GM20000 (cell line): ENCODE results near the gene COPS2.
"Not testable (repeated sequence)": the region's sequence is repeated elsewhere in the genome, so short reads cannot be mapped to it uniquely, and the experiment has no call there.

Source experiments
- DNase-seq: peaks from one replicate; pipeline ENCODE4 v3.0.0; 2012; ENCODE audit warnings: low spot score
- TF ChIP-seq, protein P1 (sequence below): IDR thresholded peaks from 2 replicates; pipeline ENCODE4 v1.5.1; 2012; ENCODE audit warnings: mild to moderate bottlenecking, control low read depth; ENCODE audit errors: extremely low read depth, missing control alignments

Gene COPS2

DNA sequence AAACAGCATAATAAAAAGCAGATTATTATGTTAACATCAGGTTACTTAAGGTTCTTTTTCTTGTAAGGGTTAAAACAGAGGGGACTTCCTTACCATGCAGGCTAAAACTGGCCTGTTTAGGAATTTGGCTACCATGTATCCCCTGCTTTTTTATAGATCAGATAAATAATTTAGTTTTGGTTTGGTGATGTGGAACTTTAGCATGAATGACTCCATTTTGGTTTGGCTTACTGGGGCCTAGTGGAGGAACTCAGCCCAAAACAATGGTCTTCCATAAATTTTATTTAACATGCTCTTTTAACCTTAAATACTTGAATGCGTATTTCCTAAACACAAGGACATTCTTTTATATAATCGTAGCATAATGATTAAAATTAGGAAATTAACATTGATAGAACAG lies 33.5 kb upstream of the COPS2 start:
- no peak for DNase-seq
- TF ChIP-seq, protein P1, sequence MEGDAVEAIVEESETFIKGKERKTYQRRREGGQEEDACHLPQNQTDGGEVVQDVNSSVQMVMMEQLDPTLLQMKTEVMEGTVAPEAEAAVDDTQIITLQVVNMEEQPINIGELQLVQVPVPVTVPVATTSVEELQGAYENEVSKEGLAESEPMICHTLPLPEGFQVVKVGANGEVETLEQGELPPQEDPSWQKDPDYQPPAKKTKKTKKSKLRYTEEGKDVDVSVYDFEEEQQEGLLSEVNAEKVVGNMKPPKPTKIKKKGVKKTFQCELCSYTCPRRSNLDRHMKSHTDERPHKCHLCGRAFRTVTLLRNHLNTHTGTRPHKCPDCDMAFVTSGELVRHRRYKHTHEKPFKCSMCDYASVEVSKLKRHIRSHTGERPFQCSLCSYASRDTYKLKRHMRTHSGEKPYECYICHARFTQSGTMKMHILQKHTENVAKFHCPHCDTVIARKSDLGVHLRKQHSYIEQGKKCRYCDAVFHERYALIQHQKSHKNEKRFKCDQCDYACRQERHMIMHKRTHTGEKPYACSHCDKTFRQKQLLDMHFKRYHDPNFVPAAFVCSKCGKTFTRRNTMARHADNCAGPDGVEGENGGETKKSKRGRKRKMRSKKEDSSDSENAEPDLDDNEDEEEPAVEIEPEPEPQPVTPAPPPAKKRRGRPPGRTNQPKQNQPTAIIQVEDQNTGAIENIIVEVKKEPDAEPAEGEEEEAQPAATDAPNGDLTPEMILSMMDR = no peak

DNA sequence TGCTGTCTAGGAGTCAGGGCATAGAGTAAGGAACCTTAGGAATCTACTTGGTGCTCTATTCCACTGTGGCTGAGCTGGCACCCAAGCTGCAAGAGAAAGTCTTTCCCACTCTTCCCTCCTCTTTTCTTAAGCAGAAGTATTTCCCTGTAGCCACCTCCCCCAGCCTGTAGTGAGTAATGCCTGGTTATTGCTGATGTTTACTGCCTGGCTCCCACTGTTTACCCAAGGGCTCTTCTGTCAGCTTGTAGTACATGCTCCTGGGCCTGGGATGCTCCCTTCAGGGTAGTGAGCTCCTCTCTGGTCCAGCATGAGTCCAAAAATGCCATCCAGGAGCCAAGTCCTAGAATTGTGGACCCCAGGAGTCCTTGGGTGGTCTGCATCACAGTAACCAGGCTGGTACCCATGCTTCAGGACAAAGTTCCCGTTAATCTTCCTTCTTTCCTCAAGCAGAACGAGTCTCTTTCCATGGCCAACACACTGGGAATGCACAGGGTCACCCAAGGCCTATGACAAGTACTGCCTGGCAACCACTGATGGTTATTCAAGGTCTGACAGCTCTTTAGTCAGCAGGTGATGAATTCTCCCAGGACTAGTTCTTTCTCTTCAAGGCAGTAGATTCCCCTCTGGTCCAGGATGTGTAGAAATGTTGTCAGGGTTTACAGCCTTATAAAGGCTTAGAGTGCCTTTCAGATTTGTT lies 32.3 kb upstream of the COPS2 start:
- DNase-seq = no peak
- TF ChIP-seq, protein P1 = no peak

DNA sequence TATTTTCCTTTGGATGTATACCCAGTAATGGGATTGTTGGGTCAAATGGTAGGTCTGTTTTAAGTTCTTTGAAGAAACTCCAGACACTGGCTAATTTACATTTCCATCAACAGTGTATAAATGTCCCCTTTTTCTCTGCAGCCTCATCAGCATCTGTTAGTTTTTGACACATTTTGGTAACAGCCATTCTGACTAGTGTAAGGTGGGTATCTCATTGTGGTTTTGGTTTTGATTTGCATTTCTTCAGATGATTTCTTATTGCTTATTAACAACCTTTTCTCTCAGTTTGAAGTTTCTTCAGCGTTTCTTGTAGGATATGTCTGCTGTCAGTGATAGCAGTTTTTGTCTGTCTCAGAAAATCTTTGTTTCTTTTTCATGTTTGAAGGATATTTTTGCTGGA lies 30.1 kb upstream of the COPS2 start:
- TF ChIP-seq, protein P1 = no peak
- DNase-seq = no peak

DNA sequence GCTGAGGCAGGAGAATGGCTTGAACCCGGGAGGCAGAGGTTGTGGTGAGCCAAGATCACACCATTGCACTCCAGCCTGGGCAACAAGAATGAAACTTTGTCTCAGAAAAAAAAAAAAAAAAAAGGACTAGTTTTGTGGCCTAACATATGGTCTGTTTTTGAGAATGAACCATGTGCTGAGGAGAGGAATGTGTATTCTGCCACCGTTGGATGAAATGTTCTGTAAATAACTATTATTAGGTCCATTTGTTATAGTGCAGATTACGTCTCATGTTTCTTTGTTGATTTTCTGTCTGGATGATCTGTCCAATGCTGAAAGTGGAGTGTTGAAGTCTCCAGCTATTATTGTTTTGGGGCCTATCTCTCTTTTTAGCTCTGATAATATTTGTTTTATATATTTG lies 28.3 kb upstream of the COPS2 start:
- not testable (repeated sequence) for DNase-seq

DNA sequence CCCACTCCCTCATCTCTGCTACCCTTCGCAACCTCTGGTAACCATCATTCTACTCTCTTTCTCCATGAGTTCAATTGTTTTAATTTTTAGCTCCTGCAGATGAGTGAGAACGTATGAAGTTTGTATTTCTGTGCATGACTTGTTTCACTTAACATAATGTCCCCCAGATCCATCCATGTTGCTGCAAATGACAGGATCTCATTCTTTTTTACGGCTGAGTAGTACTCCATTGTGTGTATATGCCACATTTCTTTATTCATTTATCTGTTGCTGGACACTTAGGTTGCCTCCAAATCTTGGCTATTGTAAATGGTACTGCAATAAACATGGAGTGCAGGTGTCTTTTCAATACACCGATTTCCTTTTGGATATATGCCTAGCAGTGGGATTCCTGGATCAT lies 26.7 kb upstream of the COPS2 start:
- DNase-seq = no peak
- TF ChIP-seq, protein P1 = no peak

DNA sequence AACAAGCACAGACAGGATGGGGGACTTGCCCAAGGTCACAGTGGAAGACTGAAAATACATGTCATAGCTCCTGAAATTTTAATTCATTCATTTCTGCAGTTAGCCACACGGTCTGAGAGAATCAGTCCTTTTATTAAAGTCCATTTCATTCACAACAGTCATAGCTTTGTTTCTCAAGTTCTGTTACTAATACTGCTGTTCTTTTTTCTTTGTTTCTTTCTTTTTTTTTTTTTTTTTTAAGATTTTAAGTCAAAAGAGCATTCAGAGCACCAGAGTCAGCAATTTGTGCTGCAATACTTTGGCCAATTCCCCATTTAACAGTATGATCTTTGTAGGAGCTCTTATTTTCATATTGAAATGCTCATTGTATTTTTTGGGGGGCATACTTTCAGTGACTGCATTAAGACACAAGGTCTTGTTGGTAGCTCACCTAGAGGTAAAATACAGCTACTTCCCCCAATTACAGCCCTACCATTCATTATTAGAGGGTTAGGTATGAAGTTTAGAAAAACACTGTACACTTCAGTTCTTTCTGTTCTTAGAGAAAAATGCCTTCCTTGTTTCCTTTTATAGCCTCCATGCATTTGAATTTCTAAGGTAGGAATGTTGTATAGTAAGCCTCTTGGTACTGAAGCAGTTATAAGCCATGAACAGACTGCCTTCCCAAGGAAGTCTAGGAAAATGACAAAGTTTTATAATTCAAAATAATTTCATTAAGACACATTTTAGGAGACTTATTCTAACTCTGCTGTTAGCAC lies 24.2 kb upstream of the COPS2 start:
- no peak for DNase-seq
- TF ChIP-seq, protein P1 = no peak

DNA sequence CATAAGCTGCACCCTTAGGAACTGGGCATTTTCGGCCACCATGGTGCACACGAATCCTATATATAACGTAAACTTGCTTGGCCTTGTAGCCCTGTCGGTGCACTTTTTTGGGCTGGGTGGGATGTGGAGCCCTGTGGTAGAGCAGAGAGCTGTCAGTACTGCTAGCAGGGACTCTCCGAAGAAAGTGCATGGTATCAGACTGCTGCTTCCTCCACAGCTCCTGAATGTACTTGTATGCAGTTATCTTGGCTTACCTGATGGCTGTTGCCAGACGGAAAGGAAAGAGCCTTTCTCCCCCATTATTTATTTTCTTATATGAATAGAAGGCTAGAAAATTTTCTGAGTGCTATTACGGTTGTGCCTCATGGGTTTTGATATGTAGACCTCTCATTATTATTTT lies 23.1 kb upstream of the COPS2 start:
- DNase-seq = no peak
- TF ChIP-seq, protein P1 = no peak

DNA sequence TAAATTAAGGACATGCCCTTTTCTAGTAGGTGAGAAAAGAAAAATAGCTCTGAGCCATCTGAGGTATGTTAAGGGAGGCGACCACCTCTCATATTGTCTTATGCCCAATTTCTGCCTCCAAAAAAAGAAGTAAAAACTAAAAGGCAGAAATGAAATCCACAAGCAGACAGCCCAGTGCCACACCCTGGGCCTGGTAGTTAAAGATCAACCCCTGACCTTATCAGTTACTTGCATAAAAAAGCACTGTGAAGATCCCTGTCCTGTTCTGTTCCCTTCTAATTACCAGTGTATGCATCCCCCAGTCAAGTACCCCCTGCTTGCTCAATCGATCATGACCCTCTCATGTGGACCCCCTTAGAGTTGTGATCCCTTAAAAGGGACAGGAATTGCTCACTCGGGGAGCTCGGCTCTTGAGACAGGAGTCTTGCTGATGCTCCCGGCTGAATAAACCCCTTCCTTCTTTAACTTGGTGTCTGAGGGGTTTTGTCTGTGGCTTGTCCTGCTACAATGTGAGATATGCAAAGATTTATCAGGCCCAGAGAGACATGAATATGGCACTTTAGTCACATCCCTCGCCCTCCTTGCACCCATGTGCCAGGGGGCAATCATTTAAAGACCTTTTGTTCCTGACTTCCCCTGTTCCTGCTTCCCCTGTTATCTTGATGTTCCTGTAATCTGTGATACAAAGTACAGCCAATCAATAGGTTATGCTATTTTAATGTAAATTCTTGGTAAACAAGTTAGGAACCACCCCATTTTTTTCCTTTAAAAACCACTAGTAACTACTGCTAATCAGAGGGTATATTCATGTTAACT lies 20.4 kb upstream of the COPS2 start:
- not testable (repeated sequence) for DNase-seq
